Measurements from ENCODE around the gene HIPK2.

HIPK2 gene

GRCh38 chr7:139703487-139704307 lies 74.1 kb downstream of the HIPK2 start:
- Histone ChIP-seq H3K27ac (ENCODE audit: low read depth, low read length, poor library complexity, severe bottlenecking) (no peak overlapping the region), H3F3A (ENCODE audit: insufficient read depth, low read length) (no peaks in the 10 kb centered on the region), H4K20me1 (ENCODE audit: insufficient read depth, low read length) (no peaks in the 10 kb centered on the region), H3K9me3 (ENCODE audit: low read length) (no peaks in the 10 kb centered on the region), H2AFZ (ENCODE audit: low read length) (no peak overlapping the region), H3K36me3 (ENCODE audit: insufficient read depth, low read length) (no peaks in the 10 kb centered on the region), H3K9me2 (ENCODE audit: low read depth, low read length) (no peaks in the 10 kb centered on the region), H3K9ac (ENCODE audit: low read length) (no peak overlapping the region), H3K79me2 (ENCODE audit: insufficient read depth, low read length) (no peaks in the 10 kb centered on the region), H3K4me3 (ENCODE audit: low read depth, low read length, poor library complexity, severe bottlenecking) (no peak overlapping the region), H3K27me3 (ENCODE audit: insufficient read depth, low read length) (peaks cover 3% of the 10 kb centered on the region; the same call in 1 of the 2 replicates), H3K4me2 (ENCODE audit: low read length) (no peak overlapping the region), H3K4me1 (ENCODE audit: insufficient read depth, low read length, severe bottlenecking) (no peaks in the 10 kb centered on the region)
- TF ChIP-seq EZH2 (IDR thresholded peaks at IDR 0.05; ENCODE audit: borderline replicate concordance, low read length) (no peak), CTCF (IDR thresholded peaks at IDR 0.05; ENCODE audit: low read length) (no peak)

GRCh38 chr7:139702811-139703486 lies 74.8 kb downstream of the HIPK2 start:
- H3K4me3 ChIP-seq (ENCODE audit: low read depth, low read length, poor library complexity, severe bottlenecking), result no peak overlapping the region
- no peaks in the 10 kb centered on the region for H3K4me1 ChIP-seq (ENCODE audit: insufficient read depth, low read length, severe bottlenecking)
- H3K9ac ChIP-seq (ENCODE audit: low read length), result no peak overlapping the region
- H3K36me3 ChIP-seq (ENCODE audit: insufficient read depth, low read length), result no peaks in the 10 kb centered on the region
- TF ChIP-seq CTCF (IDR thresholded peaks at IDR 0.05; ENCODE audit: low read length) (no peak), EZH2 (IDR thresholded peaks at IDR 0.05; ENCODE audit: borderline replicate concordance, low read length) (no peak)
- H3K27me3 ChIP-seq (ENCODE audit: insufficient read depth, low read length), result peaks cover 3% of the 10 kb centered on the region; the same call in 1 of the 2 replicates
- H3K9me2 ChIP-seq (ENCODE audit: low read depth, low read length), result no peaks in the 10 kb centered on the region
- no peaks in the 10 kb centered on the region for H3K9me3 ChIP-seq (ENCODE audit: low read length)
- no peak overlapping the region for H3K27ac ChIP-seq (ENCODE audit: low read depth, low read length, poor library complexity, severe bottlenecking)
- H3K4me2 ChIP-seq (ENCODE audit: low read length), result no peak overlapping the region
- H2AFZ ChIP-seq (ENCODE audit: low read length), result no peak overlapping the region
- no peaks in the 10 kb centered on the region for H3F3A ChIP-seq (ENCODE audit: insufficient read depth, low read length)
- H4K20me1 ChIP-seq (ENCODE audit: insufficient read depth, low read length), result no peaks in the 10 kb centered on the region
- H3K79me2 ChIP-seq (ENCODE audit: insufficient read depth, low read length), result no peaks in the 10 kb centered on the region

GRCh38 chr7:139702313-139702731 lies 75.5 kb downstream of the HIPK2 start:
- Histone ChIP-seq H2AFZ (ENCODE audit: low read length) (no peak overlapping the region), H4K20me1 (ENCODE audit: insufficient read depth, low read length) (no peaks in the 10 kb centered on the region), H3K4me2 (ENCODE audit: low read length) (no peak overlapping the region), H3F3A (ENCODE audit: insufficient read depth, low read length) (no peaks in the 10 kb centered on the region), H3K9me2 (ENCODE audit: low read depth, low read length) (no peaks in the 10 kb centered on the region), H3K4me3 (ENCODE audit: low read depth, low read length, poor library complexity, severe bottlenecking) (no peak overlapping the region), H3K79me2 (ENCODE audit: insufficient read depth, low read length) (no peaks in the 10 kb centered on the region), H3K27ac (ENCODE audit: low read depth, low read length, poor library complexity, severe bottlenecking) (no peak overlapping the region), H3K36me3 (ENCODE audit: insufficient read depth, low read length) (no peaks in the 10 kb centered on the region), H3K27me3 (ENCODE audit: insufficient read depth, low read length) (peaks cover 3% of the 10 kb centered on the region; the same call in 1 of the 2 replicates), H3K9ac (ENCODE audit: low read length) (no peak overlapping the region), H3K9me3 (ENCODE audit: low read length) (no peaks in the 10 kb centered on the region), H3K4me1 (ENCODE audit: insufficient read depth, low read length, severe bottlenecking) (no peaks in the 10 kb centered on the region)
- no peak for TF ChIP-seq EZH2 (IDR thresholded peaks at IDR 0.05; ENCODE audit: borderline replicate concordance, low read length)
- TF ChIP-seq CTCF (IDR thresholded peaks at IDR 0.05; ENCODE audit: low read length), result no peak

All from OCI-LY1 (cell line).